Progenitor cell of endocrine pancreas (in vitro differentiated cells): Measurements from ENCODE around the gene CDC20. TPM values are rescaled to one million over a fixed set of nuclear protein-coding genes. Genes with fewer than 3 reads are reported as not detected.

Experiments used
- DNase-seq: peaks from one replicate; pipeline ENCODE4 v3.0.0; 2021; ENCODE audit warnings: low spot score; ENCODE audit not compliant: unreplicated experiment
- H3K27ac Mint-ChIP-seq: 2 replicates; pipeline ENCODE4 v1.8.0; 2021; ENCODE audit warnings: mild to moderate bottlenecking, moderate library complexity, mixed read lengths
- H3K27me3 Mint-ChIP-seq: 2 replicates; pipeline ENCODE4 v1.8.0; 2021; ENCODE audit warnings: mixed read lengths
- H3K36me3 Mint-ChIP-seq: 2 replicates; pipeline ENCODE4 v1.8.0; 2022; ENCODE audit warnings: mixed read lengths; ENCODE audit not compliant: insufficient read depth
- H3K4me1 Mint-ChIP-seq: 2 replicates; pipeline ENCODE4 v1.8.0; 2021; ENCODE audit warnings: low read depth, mixed read lengths
- H3K4me3 Mint-ChIP-seq: 2 replicates; pipeline ENCODE4 v1.8.0; 2021; ENCODE audit warnings: low read depth, mild to moderate bottlenecking, moderate library complexity, mixed read lengths
- H3K9me3 Mint-ChIP-seq: 2 replicates; pipeline ENCODE4 v1.8.0; 2021; ENCODE audit warnings: low read depth, mixed read lengths
- CTCF ChIP-seq: fragments of 200-600 bp; sonication (generic); IDR thresholded peaks from one replicate; pipeline ENCODE4 v1.5.0; 2021; ENCODE audit warnings: antibody characterized with exemption, mild to moderate bottlenecking; ENCODE audit not compliant: unreplicated experiment
- total RNA-seq: library from RNA; stranded (reverse); gene quantifications from 2 replicates; pipeline ENCODE4 v1.2.1, GENCODE V29; 2021

Gene CDC20
- total RNA-seq, 1 donor from 2014 or later: 49.4 TPM

- Mint-ChIP-seq H3K4me3 (no peak overlapping the region), H3K27ac (no peak overlapping the region), H3K4me1 (peaks cover 7% of the 10 kb centered on the region), H3K36me3 (no peaks in the 10 kb centered on the region), H3K9me3 (no peaks in the 10 kb centered on the region), H3K27me3 (peaks cover 1% of the 10 kb centered on the region)
- DNase-seq: no peak
- TF ChIP-seq CTCF: no peak
Observed at GRCh38 chr1:43339584-43340232, 19.1 kb upstream of the CDC20 start.

DNA sequence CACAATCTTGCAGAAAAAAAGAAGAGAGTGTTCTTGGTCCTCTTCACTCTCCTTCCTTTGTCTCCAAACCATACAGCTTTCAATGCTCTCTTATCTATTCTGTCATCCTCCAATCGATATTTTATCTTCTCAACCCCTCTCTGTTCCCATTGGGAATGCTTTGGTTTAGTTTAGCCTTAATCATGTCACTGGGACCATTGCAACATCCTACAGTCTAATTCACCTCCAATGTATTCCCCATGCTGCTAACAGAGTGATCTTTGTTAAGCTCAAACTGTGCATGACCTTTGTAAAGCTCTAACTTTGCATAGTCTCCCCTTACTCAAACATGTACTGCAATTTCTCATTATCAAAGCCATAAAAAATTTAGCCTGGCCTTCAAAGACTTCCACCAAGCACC, 18.2 kb upstream of the CDC20 start:
- Mint-ChIP-seq H3K27me3 (no peaks in the 10 kb centered on the region), H3K4me3 (no peak overlapping the region), H3K27ac (no peak overlapping the region), H3K36me3 (no peaks in the 10 kb centered on the region), H3K4me1 (peaks cover 9% of the 10 kb centered on the region), H3K9me3 (no peaks in the 10 kb centered on the region)
- no peak for TF ChIP-seq CTCF
- no peak for DNase-seq

GRCh38 chr1:43344267-43344850, 14.4 kb upstream of the CDC20 start:
- Mint-ChIP-seq H3K27ac (no peak overlapping the region), H3K9me3 (no peaks in the 10 kb centered on the region), H3K27me3 (peaks cover 6% of the 10 kb centered on the region), H3K36me3 (no peaks in the 10 kb centered on the region), H3K4me3 (no peak overlapping the region), H3K4me1 (peaks cover 17% of the 10 kb centered on the region)
- no peak for TF ChIP-seq CTCF
- no peak for DNase-seq

DNA sequence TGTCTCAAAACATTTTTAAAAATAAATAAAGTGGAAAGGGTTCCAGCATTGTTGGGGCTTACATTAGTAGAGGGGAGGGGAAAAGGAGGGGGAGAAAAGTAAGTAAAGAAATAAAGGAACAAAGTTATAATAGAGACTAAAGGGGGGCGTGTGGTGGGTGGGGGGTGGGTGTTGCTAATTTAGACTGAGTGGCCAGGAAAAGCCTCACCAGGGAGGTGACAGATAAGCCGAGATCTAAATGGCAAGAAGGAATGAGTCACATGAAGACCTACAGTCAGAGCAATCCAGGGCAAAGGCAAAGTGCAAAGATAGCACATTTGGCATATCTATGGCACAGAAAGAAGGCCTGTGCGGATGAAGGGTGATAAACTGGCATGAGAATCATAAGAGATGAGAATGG, 13.7 kb upstream of the CDC20 start:
- Mint-ChIP-seq H3K4me1 (peaks cover 24% of the 10 kb centered on the region), H3K36me3 (no peaks in the 10 kb centered on the region), H3K27ac (no peak overlapping the region), H3K9me3 (no peaks in the 10 kb centered on the region), H3K27me3 (peaks cover 6% of the 10 kb centered on the region), H3K4me3 (no peak overlapping the region)
- TF ChIP-seq CTCF: no peak
- DNase-seq: no peak

GRCh38 chr1:43346636-43347035, 12.1 kb upstream of the CDC20 start:
- TF ChIP-seq CTCF: no peak
- DNase-seq: no peak
- H3K27me3 Mint-ChIP-seq: peaks cover 6% of the 10 kb centered on the region
- H3K4me3 Mint-ChIP-seq: no peak overlapping the region
- H3K27ac Mint-ChIP-seq: no peak overlapping the region
- no peaks in the 10 kb centered on the region for H3K36me3 Mint-ChIP-seq
- H3K9me3 Mint-ChIP-seq: no peaks in the 10 kb centered on the region
- H3K4me1 Mint-ChIP-seq: peaks cover 25% of the 10 kb centered on the region
